Measurements from ENCODE around the gene SLC39A5. TPM values are rescaled to one million over a fixed set of nuclear protein-coding genes. Genes with fewer than 3 reads are reported as not detected.

Gene SLC39A5
- total and polyA plus RNA-seq, 2 donors from 2014 or later, result 5.1 to 164 TPM

DNA sequence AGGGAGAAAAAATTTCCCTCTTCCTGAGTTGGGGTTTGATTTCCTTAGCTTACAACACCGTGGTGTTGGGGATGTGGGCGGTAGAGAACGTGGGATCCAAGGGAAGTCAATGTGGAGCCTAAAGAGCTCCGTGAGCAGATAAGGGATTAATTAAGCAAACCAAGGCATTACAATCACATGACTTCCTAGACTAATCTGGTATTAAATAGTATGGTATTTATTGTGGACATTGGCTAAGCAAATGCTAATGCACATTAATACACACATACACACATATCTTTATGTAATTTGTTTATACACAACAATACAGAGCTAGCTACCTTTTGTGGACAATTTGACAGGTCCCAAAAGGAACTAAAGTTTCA lies 7.3 kb upstream of the SLC39A5 start:
- Histone ChIP-seq H3K9ac (ENCODE audit: low read length in 3 of 3) (peak overlapping the region; percentile 79 to 97 (median 86)), H3K4me1 (ENCODE audit: control insufficient read depth in 2 of 3, insufficient read depth in 2 of 3, low read depth in 1 of 3, low read length in 3 of 3) (peaks cover 4 to 17% (median 8%) of the 10 kb centered on the region in 3 donors), H3K9me3 (ENCODE audit: control insufficient read depth in 2 of 3, insufficient read depth in 1 of 3, low read length in 3 of 3) (no peaks in the 10 kb centered on the region), H3K36me3 (ENCODE audit: control insufficient read depth in 2 of 3, insufficient read depth in 3 of 3, low read length in 3 of 3) (peaks cover 0 to 2% (median 0%) of the 10 kb centered on the region in 3 donors), H3K4me3 (ENCODE audit: low read length in 3 of 3) (peak overlapping the region; percentile 70 to 95 (median 82)), H3K27me3 (ENCODE audit: control insufficient read depth, insufficient read depth, low read length) (no peaks in the 10 kb centered on the region), H3K27ac (ENCODE audit: low read depth in 2 of 2, low read length in 2 of 2) (peak overlapping the region; percentile 96 to 99)
- DNase-seq (no peak), FAIRE-seq (no peak)
- intact Hi-C loops (cut with DNase I), result no loop called here
- TF ChIP-seq, protein P1, sequence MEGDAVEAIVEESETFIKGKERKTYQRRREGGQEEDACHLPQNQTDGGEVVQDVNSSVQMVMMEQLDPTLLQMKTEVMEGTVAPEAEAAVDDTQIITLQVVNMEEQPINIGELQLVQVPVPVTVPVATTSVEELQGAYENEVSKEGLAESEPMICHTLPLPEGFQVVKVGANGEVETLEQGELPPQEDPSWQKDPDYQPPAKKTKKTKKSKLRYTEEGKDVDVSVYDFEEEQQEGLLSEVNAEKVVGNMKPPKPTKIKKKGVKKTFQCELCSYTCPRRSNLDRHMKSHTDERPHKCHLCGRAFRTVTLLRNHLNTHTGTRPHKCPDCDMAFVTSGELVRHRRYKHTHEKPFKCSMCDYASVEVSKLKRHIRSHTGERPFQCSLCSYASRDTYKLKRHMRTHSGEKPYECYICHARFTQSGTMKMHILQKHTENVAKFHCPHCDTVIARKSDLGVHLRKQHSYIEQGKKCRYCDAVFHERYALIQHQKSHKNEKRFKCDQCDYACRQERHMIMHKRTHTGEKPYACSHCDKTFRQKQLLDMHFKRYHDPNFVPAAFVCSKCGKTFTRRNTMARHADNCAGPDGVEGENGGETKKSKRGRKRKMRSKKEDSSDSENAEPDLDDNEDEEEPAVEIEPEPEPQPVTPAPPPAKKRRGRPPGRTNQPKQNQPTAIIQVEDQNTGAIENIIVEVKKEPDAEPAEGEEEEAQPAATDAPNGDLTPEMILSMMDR (IDR thresholded peaks at IDR 0.05; ENCODE audit: borderline replicate concordance, extremely low read depth, insufficient read depth), result no peak

- Histone ChIP-seq H3K9me3 (ENCODE audit: control insufficient read depth in 2 of 3, insufficient read depth in 1 of 3, low read length in 3 of 3) (no peaks in the 10 kb centered on the region), H3K4me1 (ENCODE audit: control insufficient read depth in 2 of 3, insufficient read depth in 2 of 3, low read depth in 1 of 3, low read length in 3 of 3) (peaks cover 4 to 17% (median 8%) of the 10 kb centered on the region in 3 donors), H3K27ac (ENCODE audit: low read depth in 2 of 2, low read length in 2 of 2) (peak overlapping the region in 1 of 2 donors; percentile 63), H3K4me3 (ENCODE audit: low read length in 3 of 3) (peak overlapping the region; percentile 48 to 85 (median 54)), H3K27me3 (ENCODE audit: control insufficient read depth, insufficient read depth, low read length) (no peaks in the 10 kb centered on the region), H3K36me3 (ENCODE audit: control insufficient read depth in 2 of 3, insufficient read depth in 3 of 3, low read length in 3 of 3) (peaks cover 0 to 2% (median 0%) of the 10 kb centered on the region in 3 donors), H3K9ac (ENCODE audit: low read length in 3 of 3) (peak overlapping the region in 1 of 3 donors; percentile 75)
- DNase-seq (no peak), FAIRE-seq (no peak)
- TF ChIP-seq, protein P1 (IDR thresholded peaks at IDR 0.05; ENCODE audit: borderline replicate concordance, extremely low read depth, insufficient read depth), result no peak
- intact Hi-C loops (cut with DNase I), result no loop called here
Measured at GRCh38 chr12:56223571-56224101, 6.2 kb upstream of the SLC39A5 start.

DNA sequence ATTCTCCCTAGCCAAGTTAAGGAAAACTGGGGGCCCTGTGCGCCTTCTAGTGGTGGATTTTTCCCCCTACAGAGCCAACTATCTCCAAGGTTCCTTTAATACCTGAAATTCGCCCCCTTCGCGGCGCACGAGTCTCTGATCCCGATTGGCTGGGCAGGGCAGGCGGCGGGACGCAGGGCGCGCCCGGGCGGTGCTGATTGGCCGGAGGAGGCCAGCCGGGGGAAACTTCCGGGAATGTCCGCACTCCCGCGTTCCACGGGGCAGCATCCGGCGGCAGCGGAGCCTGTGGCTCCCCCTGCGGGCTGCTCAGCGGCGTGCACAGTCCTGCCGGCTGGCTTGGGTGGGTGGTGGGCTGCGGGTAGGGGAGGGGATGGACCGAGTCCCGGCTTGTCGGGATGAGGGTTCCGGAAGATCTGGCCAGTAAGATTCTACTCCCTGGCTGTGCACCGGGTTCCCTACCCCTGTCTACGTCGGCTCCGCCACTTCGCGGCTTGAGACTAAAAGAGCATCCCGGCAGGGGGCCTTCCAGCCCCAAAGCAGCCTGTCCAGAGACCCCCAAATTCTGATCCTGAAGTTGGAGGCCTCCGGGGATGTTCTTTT lies 5.6 kb upstream of the SLC39A5 start, which contains the start of gene NABP2:
TSS of gene NABP2 (plus strand) at position 241 of the 600 bp plus-strand sequence. CDS start 515 bp downstream, outside the sequence.
- FAIRE-seq (peak; percentile 94), DNase-seq (peak; percentile 98 to 100 (median 99))
- peaks cover 4 to 17% (median 8%) of the 10 kb centered on the region in 3 donors for H3K4me1 ChIP-seq (ENCODE audit: control insufficient read depth in 2 of 3, insufficient read depth in 2 of 3, low read depth in 1 of 3, low read length in 3 of 3)
- H3K9ac ChIP-seq (ENCODE audit: low read length in 3 of 3), result peak within 1 kb of the TSS; percentile 19 to 85 (median 52)
- no peaks in the 10 kb centered on the region for H3K9me3 ChIP-seq (ENCODE audit: control insufficient read depth in 2 of 3, insufficient read depth in 1 of 3, low read length in 3 of 3)
- H3K27me3 ChIP-seq (ENCODE audit: control insufficient read depth, insufficient read depth, low read length), result no peaks in the 10 kb centered on the region
- peak within 1 kb of the TSS; percentile 68 to 85 (median 74) for H3K4me3 ChIP-seq (ENCODE audit: low read length in 3 of 3)
- TF ChIP-seq, protein P1 (IDR thresholded peaks at IDR 0.05; ENCODE audit: borderline replicate concordance, extremely low read depth, insufficient read depth), result peak; percentile 81
- H3K36me3 ChIP-seq (ENCODE audit: control insufficient read depth in 2 of 3, insufficient read depth in 3 of 3, low read length in 3 of 3), result peaks cover 0 to 2% (median 0%) of the 10 kb centered on the region in 3 donors
- peak within 1 kb of the TSS in 1 of 2 donors; percentile 63 for H3K27ac ChIP-seq (ENCODE audit: low read depth in 2 of 2, low read length in 2 of 2)
- intact Hi-C loops (cut with DNase I), result no loop called here
